ENCODE data around the gene DNM3.

The DNM3 gene

DNA sequence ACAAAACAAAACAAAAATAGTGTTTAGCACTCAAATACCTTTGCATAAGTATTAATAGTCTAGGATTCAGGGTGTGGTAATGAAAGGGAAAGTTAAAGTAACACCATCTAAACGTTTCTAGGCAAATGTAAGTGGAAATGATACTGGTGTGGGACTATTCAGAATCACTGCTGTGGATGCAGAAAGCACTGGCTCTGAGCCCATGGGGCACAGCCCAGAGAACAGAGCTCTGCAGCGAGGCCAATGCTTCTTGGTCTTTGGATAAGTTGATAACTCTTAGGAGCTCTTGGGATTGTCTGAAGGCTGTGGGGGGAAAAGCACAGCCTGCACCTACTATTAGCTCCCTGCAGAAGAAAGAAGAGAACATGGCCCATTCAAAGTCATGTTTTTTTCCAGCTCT lies 21.4 kb upstream of the DNM3 start:
- DNase-seq = no peak

DNA sequence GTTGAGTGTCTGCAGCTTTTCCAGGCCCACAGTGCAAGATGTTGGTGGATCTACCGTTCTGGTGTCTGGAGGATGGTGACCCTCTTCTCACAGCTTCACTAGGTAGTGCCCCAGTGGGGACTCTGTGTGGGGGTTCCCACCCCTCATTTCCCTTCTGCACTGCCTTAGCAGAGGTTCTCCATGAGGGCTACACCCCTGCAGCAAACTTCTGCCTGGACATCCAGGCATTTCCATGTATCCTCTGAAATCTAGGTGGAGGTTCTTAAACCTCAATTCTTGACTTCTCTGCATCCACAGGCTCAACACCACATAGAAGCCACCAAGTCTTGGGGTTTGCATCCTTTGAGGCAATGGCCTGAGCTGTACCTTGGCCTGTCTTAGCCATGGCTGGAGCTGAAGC lies 14.3 kb upstream of the DNM3 start:
- no peak for DNase-seq

DNA sequence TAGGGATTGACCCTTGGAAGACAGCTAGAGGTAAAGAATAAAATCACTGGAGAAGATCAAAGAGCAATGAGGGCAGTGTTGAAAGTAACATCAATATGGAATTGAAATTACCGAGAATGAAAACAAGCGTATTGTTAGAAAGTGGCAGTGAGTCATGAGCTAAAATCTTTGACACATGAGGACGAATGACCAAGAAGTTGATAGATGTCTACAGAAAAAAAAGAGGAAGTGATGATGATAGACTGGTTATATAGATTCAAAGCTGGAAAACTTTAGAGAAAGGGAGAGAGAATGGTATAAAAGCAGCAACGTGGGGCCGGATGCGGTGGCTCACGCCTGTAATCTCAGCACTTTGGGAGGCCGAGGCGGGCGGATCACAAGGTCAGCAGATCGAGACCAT lies 12.5 kb upstream of the DNM3 start:
- no peak for DNase-seq

DNA sequence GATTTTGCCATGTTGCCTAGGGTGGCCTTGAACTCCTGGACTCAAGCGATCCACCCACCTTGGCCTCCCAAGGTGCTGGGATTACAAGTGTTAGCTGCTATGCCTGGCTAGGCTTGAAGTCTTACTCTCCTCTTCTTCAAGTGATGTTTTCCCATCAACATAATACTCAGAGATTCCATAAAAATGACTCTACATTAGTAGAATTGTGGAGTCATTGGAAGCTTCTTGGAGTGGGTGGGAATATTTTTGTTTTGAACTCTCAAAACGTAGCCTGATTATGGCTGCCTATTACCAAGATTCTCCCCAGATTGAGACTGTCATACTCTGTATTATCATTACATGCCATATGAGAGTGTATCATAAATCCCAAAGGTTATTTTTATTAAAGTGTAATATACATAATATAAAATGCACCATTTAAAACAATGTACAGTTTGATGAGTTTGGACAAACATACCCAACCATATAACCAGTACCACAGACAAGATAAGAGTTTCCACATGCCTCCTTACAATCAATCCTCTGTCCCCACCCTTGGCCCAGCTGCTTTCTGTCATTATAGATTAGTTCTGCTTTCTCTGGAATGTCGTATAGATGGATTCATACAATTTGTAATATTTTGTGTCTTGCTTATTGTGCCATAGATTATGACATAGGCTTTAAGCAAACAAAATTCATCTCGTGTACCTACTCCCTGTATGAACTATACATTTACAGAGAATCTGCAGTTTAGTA lies 8.0 kb upstream of the DNM3 start:
- no peak for DNase-seq

DNA sequence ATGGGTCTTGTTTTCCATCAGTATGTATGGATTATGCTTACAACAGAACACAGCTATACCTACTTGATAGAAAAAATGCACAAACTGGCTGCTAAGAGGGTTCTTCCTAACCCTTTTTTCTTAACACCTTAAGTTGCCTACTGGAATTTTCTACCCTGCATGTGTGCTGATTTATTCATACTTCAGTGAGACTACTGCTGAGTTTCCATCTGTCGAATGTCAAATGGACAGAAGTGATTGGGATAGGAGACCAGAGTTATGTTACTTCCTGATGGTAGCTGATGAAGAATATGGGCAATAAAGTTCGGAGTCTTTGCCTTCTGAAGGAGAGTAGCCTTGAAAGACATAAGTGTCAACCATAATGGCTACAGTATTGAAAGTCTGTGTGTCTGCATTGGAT lies 6.5 kb upstream of the DNM3 start:
- no peak for DNase-seq

DNA sequence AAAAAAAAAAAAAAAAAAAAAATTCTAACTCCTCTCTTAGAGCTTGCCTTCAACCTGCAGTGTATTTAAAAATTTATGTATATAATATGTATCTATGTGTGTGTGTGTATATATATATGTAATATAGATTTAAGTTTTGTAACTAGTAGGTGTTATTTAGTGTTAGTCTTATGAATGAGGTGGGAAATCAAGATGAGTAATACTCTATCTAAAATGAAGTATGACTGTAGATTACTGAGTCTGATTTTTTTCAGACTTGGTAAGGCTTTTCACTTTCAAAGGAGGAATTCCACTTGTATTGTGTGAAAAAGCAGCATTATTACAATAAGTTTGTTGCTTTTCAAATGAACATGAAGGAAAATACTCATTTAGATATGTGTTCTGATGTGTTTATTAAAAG lies 5.4 kb upstream of the DNM3 start:
- no peak for DNase-seq

DNA sequence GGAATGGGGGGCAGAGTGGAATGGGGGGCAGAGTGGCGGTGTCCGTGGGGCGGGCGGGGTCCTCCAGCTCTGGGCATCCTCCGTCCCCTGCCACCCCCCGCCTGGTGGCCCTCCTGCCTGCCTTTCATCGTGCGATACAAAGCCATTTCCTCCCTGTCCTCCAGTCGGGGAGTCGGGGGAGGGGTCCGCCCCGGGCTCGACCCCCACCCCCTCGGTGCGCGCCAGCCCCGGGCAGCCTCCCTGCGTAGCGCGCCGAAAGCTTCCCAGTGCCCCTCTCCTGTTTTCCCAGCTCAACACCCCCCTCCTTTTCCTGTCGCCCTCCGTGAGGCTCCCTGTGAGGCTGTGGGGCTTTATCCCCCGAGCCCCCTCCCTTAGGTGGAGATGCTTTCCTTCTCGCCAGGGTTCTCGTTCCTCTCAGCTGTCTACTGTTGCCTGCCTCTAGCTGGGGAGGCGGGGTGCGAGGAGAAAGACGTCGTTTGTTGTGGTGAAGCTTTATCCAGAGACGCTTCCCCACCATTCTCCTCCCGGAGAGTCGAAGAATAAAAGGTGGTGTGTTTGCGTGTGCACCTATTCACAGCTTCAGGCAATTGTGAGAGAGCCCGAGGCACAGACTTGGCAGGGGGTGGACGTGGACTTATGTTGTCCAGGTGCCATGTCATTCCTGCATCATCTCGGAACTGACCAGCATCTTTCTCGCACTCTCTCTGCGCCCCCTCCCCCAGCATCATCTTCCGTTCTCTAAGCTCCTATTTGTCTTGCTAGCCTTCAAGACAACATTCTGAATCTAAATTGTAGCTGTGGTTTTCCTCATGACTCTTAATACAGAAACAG lies 848 bp downstream of the DNM3 start:
- DNase-seq = no peak

DNA sequence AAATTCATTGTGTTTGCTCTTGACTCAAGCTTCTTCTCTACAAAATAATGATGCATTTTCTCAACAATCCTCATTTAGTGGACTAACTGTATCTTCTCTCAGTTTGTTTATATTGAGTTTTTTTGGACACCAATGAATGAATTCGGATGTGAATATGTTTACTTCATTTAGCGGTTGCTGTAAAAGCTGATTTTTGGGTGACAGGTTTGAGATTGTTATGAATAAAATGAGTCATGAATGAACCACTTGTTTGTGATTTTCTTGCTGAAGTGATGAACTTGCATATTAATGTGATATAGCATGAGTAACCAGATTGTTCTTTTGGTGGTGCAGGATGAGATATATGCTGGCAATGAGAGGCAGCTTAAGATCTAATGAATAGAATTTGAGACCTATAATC lies 3.1 kb downstream of the DNM3 start:
- DNase-seq = no peak

DNA sequence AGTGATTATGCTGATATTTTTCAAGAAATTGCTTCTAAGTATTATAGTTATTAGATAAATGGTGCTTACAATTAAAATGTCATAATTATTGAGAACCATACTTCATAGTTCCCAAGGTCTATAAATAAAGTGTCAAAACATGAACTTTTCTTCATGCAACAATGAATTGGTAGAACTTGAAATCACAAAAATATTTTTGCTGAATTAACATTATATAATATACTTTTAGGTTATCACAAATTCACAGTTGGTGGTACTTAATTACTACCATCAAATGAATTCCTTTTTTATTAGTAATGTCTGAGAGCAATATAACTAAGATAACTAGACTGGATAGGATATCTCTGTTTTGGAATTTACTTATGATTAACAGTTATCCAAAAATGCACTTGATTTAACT lies 4.7 kb downstream of the DNM3 start:
- DNase-seq = no peak

DNA sequence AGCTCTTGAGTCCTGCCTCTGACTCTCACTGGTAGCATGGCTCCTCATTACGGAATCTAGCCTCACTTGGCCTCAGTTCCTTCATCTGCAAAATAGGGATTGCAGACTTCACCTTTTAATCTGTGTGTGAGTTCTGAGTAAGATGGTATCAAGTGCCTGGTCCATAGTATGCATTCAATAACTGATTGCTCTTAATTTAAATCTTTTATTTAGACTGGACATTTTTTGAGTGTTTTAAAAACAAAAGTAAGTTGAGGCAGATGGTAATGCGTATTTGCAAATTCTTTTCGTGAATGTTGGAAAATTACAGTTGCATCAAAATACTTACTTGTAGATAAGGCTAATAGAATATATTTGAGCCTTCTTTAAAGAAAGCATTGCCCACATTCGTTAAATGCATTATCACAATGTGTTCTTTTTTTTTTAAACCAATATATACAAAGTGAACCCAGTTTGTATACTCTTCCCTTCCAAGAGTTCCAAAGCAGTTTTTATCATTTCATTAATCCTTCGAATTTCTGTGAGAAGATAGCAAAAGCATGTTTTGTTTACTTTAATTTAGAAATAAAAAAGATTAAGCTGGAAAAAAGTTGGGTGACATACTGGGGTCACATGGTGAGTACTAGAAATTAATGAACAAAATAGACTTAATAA lies 8.1 kb downstream of the DNM3 start:
- no peak for DNase-seq

DNA sequence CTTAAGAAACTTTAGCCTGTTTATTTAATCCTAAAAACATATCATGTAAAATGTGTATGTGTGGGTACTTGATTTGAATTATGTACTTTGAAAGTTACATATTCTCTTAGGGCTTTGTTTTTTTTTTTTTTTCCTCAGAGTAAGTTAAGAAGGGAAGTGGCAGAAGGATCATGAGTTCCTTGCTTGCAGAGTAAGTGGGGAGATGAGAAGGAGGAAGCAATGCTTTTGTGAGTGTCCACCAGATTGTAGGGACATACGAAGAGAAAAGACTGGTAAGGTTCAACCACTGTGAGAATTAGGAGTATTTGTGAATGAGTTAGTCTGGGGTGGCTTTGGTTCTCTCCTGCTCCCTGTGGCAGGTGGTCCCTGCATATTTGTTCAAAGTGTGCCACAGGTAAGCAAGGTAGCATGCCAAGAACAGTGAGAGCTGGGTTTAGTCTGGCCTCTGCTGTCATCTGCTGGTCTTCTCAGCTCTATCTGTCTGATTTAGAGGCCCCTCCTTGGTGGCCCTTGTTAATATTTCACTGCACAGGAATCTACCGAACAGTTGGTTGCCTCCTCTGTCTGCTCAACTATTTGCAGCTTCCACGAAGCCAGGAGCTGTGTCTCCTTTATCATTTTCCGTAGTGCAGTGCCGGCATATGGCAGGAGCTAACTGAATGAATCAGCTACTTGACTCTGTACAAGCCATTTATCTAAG lies 9.5 kb downstream of the DNM3 start:
- DNase-seq = peak; percentile 46 to 56

DNA sequence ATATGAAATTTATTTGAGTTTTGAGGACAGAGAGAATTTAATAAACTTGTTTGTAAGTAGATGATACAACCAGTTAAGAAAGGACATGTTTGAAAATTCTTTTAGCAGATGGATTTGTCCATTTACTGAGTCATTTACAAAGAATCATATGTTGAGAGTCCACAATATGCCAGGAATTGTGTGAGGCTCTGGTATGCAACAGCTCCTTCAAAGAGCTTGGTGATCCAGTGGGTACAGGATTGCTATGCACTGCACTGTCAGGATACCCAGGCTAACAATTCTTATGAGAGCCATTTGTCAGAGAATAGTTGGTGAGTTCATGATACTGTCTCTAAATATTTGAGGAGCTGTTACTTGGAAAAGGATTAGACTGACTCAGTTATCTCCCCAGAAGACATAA lies 11.0 kb downstream of the DNM3 start:
- no peak for DNase-seq

DNA sequence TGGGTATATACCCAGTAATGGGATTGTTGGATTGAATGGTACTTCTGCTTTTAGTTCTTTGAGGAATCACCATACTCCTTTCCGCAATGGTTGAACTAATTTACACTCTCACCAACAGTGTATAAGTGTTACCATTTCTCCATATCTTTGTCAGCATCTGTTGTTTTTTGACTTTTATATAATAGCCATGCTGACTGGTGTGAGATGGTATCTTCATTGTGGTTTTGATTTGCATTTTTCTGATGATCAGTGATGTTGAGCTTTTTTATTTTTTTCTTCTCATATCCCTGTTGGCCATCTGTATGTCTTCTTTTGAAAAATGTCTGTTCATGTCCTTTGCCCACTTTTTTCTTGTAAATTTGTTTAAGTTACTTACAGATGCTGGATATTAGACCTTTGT lies 14.1 kb downstream of the DNM3 start:
- no peak for DNase-seq

DNA sequence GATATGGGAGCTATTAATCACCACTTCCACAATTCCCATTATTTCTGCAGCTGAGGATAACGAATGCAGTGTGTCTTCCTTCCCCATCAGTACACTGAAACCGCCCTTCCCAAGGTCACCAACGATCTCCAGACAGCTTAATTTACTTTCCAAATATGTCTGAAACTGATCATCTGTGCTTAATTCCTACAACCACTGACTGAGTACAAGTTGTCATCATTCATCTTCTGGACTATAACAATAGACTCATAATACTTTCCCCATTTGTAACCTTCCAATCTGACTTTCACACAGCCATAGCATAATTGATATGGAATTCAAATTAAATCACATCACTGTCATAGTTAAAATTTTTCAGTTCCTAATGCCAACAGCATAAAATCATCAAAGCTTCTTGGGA lies 17.4 kb downstream of the DNM3 start:
- DNase-seq = no peak

DNA sequence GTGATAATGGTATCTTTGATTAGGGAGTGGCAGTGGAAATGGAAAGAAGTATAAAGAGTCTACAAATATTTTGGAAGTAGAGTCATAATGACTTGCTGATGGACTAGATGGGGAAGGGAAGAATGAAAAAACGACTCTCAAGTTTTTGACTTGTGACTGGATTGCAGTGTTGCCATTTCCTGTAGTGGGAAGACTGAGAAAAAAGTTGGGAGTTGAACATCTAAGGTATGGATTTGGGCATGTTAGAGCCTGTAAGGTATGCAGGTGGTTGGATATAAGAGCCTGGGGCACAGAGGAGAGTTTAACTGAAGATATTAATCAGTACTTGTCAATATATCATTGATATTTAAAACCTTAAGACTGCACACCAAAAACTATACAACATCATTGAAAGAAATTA lies 19.4 kb downstream of the DNM3 start:
- DNase-seq = no peak

DNA sequence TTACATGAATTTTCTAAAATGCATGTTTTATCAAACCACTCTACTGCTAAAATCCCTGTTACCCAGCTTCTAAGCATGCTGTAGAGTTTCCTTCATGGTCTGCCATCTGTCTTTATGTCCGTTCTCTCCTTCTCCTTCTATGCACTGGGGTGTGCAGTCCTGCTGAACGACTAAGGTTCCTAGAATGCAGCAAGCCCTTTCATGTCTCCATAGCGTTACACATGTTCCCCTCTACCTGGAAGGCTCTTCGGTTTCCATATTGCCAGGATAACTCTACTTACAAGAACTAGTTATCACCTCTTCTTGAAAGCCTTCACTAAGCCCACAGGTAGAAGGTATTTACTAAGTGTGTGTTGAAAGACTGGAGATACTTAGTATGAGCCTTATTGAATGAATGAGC lies 22.2 kb downstream of the DNM3 start:
- no peak for DNase-seq

DNA sequence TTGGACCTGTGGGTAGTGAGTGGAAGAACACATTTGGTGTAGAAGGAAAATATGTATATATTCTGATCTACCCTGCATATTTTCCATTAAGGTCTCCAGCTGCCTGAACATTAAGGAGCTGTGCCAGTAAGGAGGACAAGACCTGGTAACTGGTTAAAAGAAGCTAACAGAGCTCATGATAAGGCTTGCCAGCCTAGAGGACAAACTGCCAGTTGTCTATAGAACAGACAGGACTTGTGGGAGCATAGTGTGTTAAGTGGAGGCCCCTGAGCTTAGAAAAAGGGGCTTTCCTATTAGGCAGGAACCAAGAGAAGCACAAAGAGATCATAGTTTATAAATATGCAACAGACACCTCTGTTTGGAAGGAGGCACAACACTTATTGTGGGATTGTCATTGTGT lies 23.0 kb downstream of the DNM3 start:
- DNase-seq = no peak

DNA sequence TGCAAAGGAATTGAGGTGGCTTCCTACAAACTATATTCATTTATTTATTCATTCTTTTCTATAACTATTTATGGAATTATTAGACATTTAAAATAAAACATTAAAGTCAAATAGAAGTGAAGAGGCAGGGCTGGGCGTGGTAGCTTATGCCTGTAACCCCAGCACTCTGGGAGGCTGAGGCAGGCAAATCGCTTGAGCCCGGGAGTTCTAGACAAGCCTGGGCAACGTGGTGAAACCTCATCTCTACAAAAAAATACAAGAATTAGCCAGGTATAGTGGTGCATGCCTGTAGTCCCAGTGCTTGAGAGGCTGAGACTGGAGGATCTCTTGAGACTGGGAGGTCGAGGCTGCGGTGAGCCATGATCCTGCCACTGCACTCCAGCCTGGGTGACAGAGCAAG lies 23.8 kb downstream of the DNM3 start:
- DNase-seq = no peak

DNA sequence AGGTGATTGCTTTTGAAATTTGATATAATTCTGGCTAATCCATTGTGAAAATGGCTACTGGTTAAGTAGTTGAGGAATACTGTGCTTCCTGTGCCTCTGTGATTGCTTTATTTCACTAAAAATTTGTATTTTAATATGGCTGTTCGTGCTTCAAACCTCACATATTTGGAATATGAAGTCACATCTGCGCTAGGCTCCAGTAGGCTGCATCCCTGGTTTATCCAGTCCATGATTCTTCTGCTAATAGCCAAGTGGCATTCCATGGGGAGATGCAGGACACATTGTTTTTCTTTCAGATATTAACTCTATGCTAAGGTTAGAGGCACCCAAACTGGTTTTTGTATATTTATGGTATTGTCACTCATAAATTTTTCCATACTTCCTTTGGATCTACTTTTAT lies 25.9 kb downstream of the DNM3 start:
- DNase-seq = no peak

DNA sequence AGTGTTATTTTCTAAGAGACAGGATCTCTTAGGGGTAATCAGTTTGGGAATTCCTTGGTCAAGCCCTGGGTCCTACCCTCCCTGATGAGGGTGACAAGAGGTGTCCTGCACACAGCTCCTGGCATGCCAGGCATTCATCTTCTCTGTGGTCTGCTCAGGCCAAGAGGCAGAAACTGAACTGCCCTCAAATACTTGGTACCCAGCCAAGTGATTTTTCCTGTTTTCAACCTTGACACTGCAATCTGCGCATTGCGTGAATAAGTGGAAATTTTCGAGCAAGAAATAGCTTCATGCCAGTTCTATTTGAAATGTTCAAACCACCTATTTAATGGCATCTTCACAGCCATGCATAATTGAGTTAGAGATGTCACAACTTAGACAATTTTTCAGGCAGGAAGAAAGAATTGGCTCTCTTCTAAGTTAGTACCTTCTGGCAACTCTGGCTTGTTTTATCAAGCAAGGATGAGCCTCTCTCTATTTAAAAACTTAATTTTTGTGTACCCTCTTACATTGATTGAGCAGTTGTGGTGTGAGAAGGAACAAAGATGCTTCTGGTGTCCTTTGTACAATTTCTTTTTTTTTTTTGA lies 27.0 kb downstream of the DNM3 start:
- no peak for DNase-seq

DNA sequence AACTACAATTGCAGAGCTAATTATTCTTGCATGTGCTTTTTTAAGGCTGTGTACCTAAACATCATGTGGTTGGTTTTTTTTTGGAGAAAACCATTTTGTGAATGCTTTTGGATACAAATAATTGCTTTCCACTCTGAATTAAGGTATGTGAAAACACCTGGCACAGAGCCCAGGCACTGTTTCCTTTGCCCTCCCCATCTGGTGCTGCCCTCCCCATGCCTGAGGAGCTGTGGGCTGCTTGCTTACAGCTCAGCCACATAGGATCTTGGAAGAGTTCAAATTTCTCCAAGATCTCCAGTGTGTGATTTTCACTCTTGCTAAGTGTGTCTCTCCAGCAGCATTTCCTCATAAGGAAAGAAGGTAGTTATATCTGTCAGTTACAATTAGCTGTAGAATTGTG lies 27.8 kb downstream of the DNM3 start:
- no peak for DNase-seq

DNA sequence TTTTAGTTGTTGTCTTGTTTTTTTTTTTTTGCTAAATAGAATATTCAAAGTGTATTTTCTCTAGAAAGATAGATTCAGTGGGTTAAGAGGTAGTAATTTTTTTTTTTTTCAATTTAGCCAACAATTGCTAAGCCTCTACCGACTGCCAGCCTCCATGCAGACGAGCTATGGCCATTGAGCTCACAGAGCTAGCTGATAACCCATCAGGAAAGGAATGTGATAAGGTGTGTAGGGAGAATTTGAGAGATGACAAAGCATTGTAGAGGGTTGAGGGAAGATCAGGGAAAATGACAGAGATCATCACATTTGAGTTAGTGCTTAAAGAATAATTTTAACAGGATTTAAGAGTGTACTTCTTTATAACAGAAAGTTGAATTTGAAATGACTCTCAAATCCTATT lies 30.6 kb downstream of the DNM3 start:
- no peak for DNase-seq

DNA sequence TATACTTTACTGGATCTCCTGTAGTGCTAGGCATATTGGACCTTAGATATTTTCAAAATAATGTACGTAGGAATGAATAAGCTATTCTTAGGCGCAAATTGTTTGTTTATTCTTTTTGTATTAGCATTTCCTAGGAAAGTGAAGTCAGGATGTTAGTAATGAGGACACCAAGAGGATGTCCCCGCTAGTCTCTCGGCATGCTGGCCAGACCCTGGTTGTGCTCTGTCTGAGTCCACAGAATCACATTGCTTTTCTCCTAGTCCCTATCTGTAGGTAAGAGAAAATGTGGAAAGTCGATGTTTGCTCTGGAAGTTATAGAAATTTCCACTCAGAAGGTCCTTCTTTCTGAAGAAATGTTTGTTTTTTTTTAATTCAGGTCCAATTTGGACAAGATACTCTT lies 31.1 kb downstream of the DNM3 start:
- no peak for DNase-seq
